Measurements from ENCODE around the gene HTT. TPM values are rescaled to one million over a fixed set of nuclear protein-coding genes. Genes with fewer than 3 reads are reported as not detected.

HTT gene
- total RNA-seq, 1 experiment from 2014 or later, result 64.4 TPM

DNA sequence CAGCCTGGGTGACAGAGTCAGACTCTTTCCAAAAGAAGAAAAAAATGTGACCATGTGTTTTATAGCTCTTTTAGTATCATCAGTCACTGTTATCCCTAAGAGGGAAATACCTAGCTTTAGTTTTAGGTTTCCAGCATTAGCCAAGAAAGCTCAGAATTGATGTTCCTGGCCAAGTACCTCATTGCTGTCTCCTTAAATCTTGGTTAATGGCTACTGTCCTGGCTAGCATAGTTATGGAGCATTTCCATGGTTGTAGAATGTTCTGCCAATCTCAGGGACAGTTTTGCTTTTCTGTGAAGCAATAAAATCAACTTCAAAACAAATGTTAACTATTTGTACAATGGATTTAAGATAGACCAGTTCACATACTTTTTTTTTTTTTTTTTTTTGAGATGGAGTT, 74.4 kb downstream of the HTT start:
- Histone ChIP-seq H2AK5ac (ENCODE audit: insufficient read length, low read length) (no peak overlapping the region), H3K9me3 (ENCODE audit: control insufficient read depth, low read depth, low read length) (no peaks in the 10 kb centered on the region), H3K79me1 (ENCODE audit: insufficient read depth, low read depth, low read length, poor library complexity, severe bottlenecking) (no peaks in the 10 kb centered on the region), H2BK5ac (ENCODE audit: insufficient read length, low read length) (no peak overlapping the region), H3K4me2 (ENCODE audit: insufficient read depth, insufficient read length, low read length) (no peak overlapping the region), H3K27ac (ENCODE audit: insufficient read length, low read depth, low read length) (no peak overlapping the region), H3K79me2 (ENCODE audit: insufficient read depth, low read length) (no peaks in the 10 kb centered on the region), H2BK120ac (ENCODE audit: low read depth, low read length, poor library complexity, severe bottlenecking) (no peak overlapping the region), H3K9ac (ENCODE audit: extremely low read depth, insufficient read length, low read length) (no peak overlapping the region), H3K4me1 (ENCODE audit: insufficient read depth, low read length) (no peaks in the 10 kb centered on the region), H3K18ac (ENCODE audit: insufficient read length, low read depth, low read length) (no peak overlapping the region), H2BK12ac (ENCODE audit: insufficient read length, low read depth, low read length) (no peak overlapping the region), H2AFZ (ENCODE audit: low read length) (no peak overlapping the region), H3K23me2 (ENCODE audit: insufficient read length, low read depth, low read length, poor library complexity, severe bottlenecking) (no peaks in the 10 kb centered on the region), H3K56ac (ENCODE audit: insufficient read length, low read depth, low read length) (no peak overlapping the region), H3T11ph (ENCODE audit: low read length) (no peak overlapping the region), H4K20me1 (ENCODE audit: control insufficient read depth, insufficient read depth, insufficient read length) (no peaks in the 10 kb centered on the region), H4K91ac (ENCODE audit: insufficient read length, low read depth, low read length) (no peak overlapping the region), H4K8ac (replicated peaks; ENCODE audit: insufficient read length, low read depth, low read length) (no peak overlapping the region), H3K27me3 (ENCODE audit: insufficient read depth, low read length) (no peaks in the 10 kb centered on the region), H3K4ac (ENCODE audit: low read depth, low read length) (no peak overlapping the region), H4K5ac (ENCODE audit: insufficient read length, low read depth, low read length) (no peak overlapping the region), H3K14ac (ENCODE audit: insufficient read depth, low read length) (no peak overlapping the region), H3K23ac (ENCODE audit: insufficient read length, low read depth, low read length) (no peak overlapping the region), H2BK15ac (ENCODE audit: low read depth, low read length) (no peak overlapping the region), H2BK20ac (ENCODE audit: low read depth, low read length, poor library complexity, severe bottlenecking) (no peak overlapping the region)
- H3K4me3 Mint-ChIP-seq, result no peak overlapping the region
- H3K27ac Mint-ChIP-seq, result no peak overlapping the region
- no peak for DNase-seq
- no peaks in the 10 kb centered on the region for H3K9me3 Mint-ChIP-seq
- H3K4me1 Mint-ChIP-seq, result peaks cover 0 to 2% of the 10 kb centered on the region in 2 experiments; a peak in 2 of 4 replicates
- no peaks in the 10 kb centered on the region for H3K27me3 Mint-ChIP-seq (ENCODE audit: low read depth)
- H3K36me3 Mint-ChIP-seq (ENCODE audit: insufficient read depth in 1 of 3, low read depth in 3 of 3), result peaks cover 39 to 85% (median 77%) of the 10 kb centered on the region in 3 experiments; a peak in 6 of 7 replicates
- TF ChIP-seq, protein P1, sequence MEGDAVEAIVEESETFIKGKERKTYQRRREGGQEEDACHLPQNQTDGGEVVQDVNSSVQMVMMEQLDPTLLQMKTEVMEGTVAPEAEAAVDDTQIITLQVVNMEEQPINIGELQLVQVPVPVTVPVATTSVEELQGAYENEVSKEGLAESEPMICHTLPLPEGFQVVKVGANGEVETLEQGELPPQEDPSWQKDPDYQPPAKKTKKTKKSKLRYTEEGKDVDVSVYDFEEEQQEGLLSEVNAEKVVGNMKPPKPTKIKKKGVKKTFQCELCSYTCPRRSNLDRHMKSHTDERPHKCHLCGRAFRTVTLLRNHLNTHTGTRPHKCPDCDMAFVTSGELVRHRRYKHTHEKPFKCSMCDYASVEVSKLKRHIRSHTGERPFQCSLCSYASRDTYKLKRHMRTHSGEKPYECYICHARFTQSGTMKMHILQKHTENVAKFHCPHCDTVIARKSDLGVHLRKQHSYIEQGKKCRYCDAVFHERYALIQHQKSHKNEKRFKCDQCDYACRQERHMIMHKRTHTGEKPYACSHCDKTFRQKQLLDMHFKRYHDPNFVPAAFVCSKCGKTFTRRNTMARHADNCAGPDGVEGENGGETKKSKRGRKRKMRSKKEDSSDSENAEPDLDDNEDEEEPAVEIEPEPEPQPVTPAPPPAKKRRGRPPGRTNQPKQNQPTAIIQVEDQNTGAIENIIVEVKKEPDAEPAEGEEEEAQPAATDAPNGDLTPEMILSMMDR (conservative IDR thresholded peaks at IDR 0.05), result no peak
